HEK293 (cell line): Measurements from ENCODE around the gene FNTB.
"Not testable (repeated sequence)": the region's sequence is repeated elsewhere in the genome, so short reads cannot be mapped to it uniquely, and the experiment has no call there.

Source experiments
- CTCF ChIA-PET: fragments of 350-600 bp; formaldehyde crosslinking; extraction: SDS; loops from one replicate; lab custom pipeline; 2021; ENCODE audit warnings: antibody characterized with exemption; lab: Yijun Ruan, JAX
- POLR2A ChIA-PET: fragments of 300-600 bp; formaldehyde crosslinking; extraction: SDS; loops from one replicate; lab custom pipeline; 2020; ENCODE audit warnings: antibody characterized with exemption, inconsistent platforms; lab: Yijun Ruan, JAX
- H3K27ac ChIP-seq: fragments of 200-500 bp; sonication (Bioruptor generic); 2 replicates; pipeline ENCODE4 v1.5.1; 2014; ENCODE audit warnings: low read depth, low read length, control low read depth, inconsistent platforms; ENCODE audit errors: extremely low read depth
- H3K36me3 ChIP-seq, 2 experiments: fragments of 200-500 bp in 1 of 2; sonication (Bioruptor generic) in 1 of 2; 1 replicate in 1 of 2; 2 replicates in 1 of 2; pipeline ENCODE4 v1.5.1; 2014 to 2017; ENCODE audit warnings: inconsistent platforms in 2 of 2, low read length in 2 of 2; ENCODE audit not compliant: control insufficient read depth in 2 of 2, insufficient read depth in 1 of 2
- H3K4me1 ChIP-seq: fragments of 200-500 bp; sonication (Bioruptor generic); 2 replicates; pipeline ENCODE4 v1.5.1; 2014; ENCODE audit warnings: mild to moderate bottlenecking, low read length, inconsistent platforms; ENCODE audit not compliant: control insufficient read depth, insufficient read depth
- H3K4me3 ChIP-seq: 2 replicates; pipeline ENCODE4 v1.5.1; 2011; ENCODE audit warnings: low read depth, mild to moderate bottlenecking, control low read depth, low read length, moderate library complexity
- H3K9me3 ChIP-seq: fragments of 200-500 bp; sonication (Bioruptor generic); 2 replicates; pipeline ENCODE4 v1.5.1; 2014; ENCODE audit warnings: low read depth, low read length, inconsistent platforms; ENCODE audit not compliant: control insufficient read depth, insufficient read depth
- OSR2 ChIP-seq: fragments of 450-650 bp; formaldehyde crosslinking; IDR thresholded peaks from 2 replicates; pipeline ENCODE4 v1.5.1; 2016; ENCODE audit warnings: missing biosample characterization, missing genetic modification characterization
- SETDB1 ChIP-seq: IDR thresholded peaks from one replicate; pipeline ENCODE4 v1.6.1; 2017; ENCODE audit warnings: mild to moderate bottlenecking, low read length, moderate library complexity, mixed read lengths; ENCODE audit not compliant: insufficient read length
- ZBTB7A ChIP-seq: fragments of 450-650 bp; formaldehyde crosslinking; IDR thresholded peaks from 2 replicates; pipeline ENCODE4 v1.5.1; 2016; ENCODE audit warnings: low read depth, missing biosample characterization, missing genetic modification characterization
- ZNF175 ChIP-seq: fragments of 450-650 bp; formaldehyde crosslinking; IDR thresholded peaks from 2 replicates; pipeline ENCODE4 v1.5.1; 2016; ENCODE audit warnings: missing biosample characterization, missing genetic modification characterization
- ZNF266 ChIP-seq: fragments of 450-650 bp; formaldehyde crosslinking; IDR thresholded peaks from 2 replicates; pipeline ENCODE4 v1.5.1; 2016; ENCODE audit warnings: missing biosample characterization, missing genetic modification characterization, low read depth
- ZNF311 ChIP-seq: fragments of 450-650 bp; formaldehyde crosslinking; IDR thresholded peaks from 2 replicates; pipeline ENCODE4 v1.5.1; 2017; ENCODE audit warnings: missing biosample characterization, missing genetic modification characterization, borderline replicate concordance
- ZNF48 ChIP-seq: fragments of 450-650 bp; formaldehyde crosslinking; IDR thresholded peaks from 2 replicates; pipeline ENCODE4 v1.5.1; 2016; ENCODE audit warnings: missing biosample characterization, missing genetic modification characterization
- ZNF501 ChIP-seq: fragments of 450-650 bp; formaldehyde crosslinking; IDR thresholded peaks from 2 replicates; pipeline ENCODE4 v1.5.1; 2016; ENCODE audit warnings: missing biosample characterization, missing genetic modification characterization
- ZNF585B ChIP-seq: fragments of 450-650 bp; formaldehyde crosslinking; IDR thresholded peaks from 2 replicates; pipeline ENCODE4 v1.5.1; 2016; ENCODE audit warnings: missing biosample characterization, missing genetic modification characterization
- ZNF626 ChIP-seq: fragments of 450-650 bp; sonication (Bioruptor Pico); formaldehyde crosslinking; IDR thresholded peaks from 2 replicates; pipeline ENCODE4 v1.5.1; 2018; ENCODE audit warnings: missing biosample characterization, missing genetic modification characterization, inconsistent platforms
- ZNF791 ChIP-seq: fragments of 450-650 bp; formaldehyde crosslinking; IDR thresholded peaks from 2 replicates; pipeline ENCODE4 v1.5.1; 2016; ENCODE audit warnings: missing biosample characterization, missing genetic modification characterization
- ZXDB ChIP-seq: fragments of 450-650 bp; formaldehyde crosslinking; IDR thresholded peaks from 2 replicates; pipeline ENCODE4 v1.5.1; 2016; ENCODE audit warnings: missing biosample characterization, missing genetic modification characterization
- TF ChIP-seq, protein P1 (sequence below): fragments of 450-650 bp; formaldehyde crosslinking; IDR thresholded peaks from 2 replicates; pipeline ENCODE4 v1.5.1; 2017; ENCODE audit warnings: missing biosample characterization, missing genetic modification characterization
- TF ChIP-seq, protein P2 (sequence below): fragments of 450-650 bp; formaldehyde crosslinking; IDR thresholded peaks from 2 replicates; pipeline ENCODE4 v1.5.1; 2016; ENCODE audit warnings: missing biosample characterization, missing genetic modification characterization

The FNTB gene

GRCh38 chr14:65084554-65085505, 98.1 kb downstream of the FNTB start:
- CTCF ChIA-PET, result no interaction called here
- Histone ChIP-seq H3K4me1 (no peaks in the 10 kb centered on the region), H3K9me3 (no peaks in the 10 kb centered on the region)
- POLR2A ChIA-PET, result no interaction called here
- TF ChIP-seq ZNF311 (tag by site-specific recombination), result no peak
- TF ChIP-seq OSR2 (tag by site-specific recombination), result no peak
- TF ChIP-seq ZNF48 (tag by site-specific recombination), result no peak
- no peak for TF ChIP-seq ZBTB7A (tag by site-specific recombination)
- TF ChIP-seq, protein P1, sequence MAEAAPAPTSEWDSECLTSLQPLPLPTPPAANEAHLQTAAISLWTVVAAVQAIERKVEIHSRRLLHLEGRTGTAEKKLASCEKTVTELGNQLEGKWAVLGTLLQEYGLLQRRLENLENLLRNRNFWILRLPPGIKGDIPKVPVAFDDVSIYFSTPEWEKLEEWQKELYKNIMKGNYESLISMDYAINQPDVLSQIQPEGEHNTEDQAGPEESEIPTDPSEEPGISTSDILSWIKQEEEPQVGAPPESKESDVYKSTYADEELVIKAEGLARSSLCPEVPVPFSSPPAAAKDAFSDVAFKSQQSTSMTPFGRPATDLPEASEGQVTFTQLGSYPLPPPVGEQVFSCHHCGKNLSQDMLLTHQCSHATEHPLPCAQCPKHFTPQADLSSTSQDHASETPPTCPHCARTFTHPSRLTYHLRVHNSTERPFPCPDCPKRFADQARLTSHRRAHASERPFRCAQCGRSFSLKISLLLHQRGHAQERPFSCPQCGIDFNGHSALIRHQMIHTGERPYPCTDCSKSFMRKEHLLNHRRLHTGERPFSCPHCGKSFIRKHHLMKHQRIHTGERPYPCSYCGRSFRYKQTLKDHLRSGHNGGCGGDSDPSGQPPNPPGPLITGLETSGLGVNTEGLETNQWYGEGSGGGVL, result no peak
- TF ChIP-seq ZNF626 (tag by site-specific recombination), result no peak
- TF ChIP-seq ZNF791 (tag by site-specific recombination), result no peak
- TF ChIP-seq, all 188 proteins: peak for 0
- no peak overlapping the region for H3K4me3 ChIP-seq
- H3K36me3 ChIP-seq, result peaks cover 16 to 87% of the 10 kb centered on the region in 2 experiments
- no peak overlapping the region for H3K27ac ChIP-seq

DNA sequence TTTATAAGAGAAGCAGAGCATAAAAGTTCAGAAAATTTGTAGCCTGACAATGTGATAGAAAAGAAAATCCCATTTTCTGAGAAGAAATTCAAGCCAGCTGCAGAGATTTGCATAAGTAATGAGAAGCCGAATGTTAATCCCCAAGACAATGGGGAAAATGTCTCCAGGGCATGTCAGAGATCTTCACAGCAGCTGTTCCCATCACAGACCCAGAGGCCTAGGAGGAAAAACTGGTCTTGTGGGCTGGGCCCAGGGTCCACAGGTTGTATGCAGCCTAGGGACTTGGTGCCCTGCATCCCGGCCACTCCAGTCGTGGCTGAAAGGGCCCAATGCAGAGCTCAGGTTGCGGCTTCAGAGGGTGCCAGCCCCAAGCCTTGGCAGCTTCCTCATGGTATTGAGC, 100.0 kb downstream of the FNTB start:
- H3K9me3 ChIP-seq, CTCF ChIA-PET, H3K4me1 ChIP-seq, H3K27ac ChIP-seq, H3K4me3 ChIP-seq, POLR2A ChIA-PET: not testable (repeated sequence)
- H3K36me3 ChIP-seq, result peaks cover 19 to 89% of the 10 kb centered on the region in 2 experiments
- TF ChIP-seq ZNF585B (tag by site-specific recombination), result peak; percentile 20; the same call in 1 of the 2 replicates

GRCh38 chr14:65087835-65088234, 101.1 kb downstream of the FNTB start:
- H3K27ac ChIP-seq, POLR2A ChIA-PET, H3K4me1 ChIP-seq: not testable (repeated sequence)
- peaks cover 18 to 89% of the 10 kb centered on the region in 2 experiments for H3K36me3 ChIP-seq
- TF ChIP-seq SETDB1, result peak; percentile 49
- TF ChIP-seq, all 188 proteins: peak for 1; not testable (repeated sequence) for 187
- H3K9me3 ChIP-seq, H3K4me3 ChIP-seq, CTCF ChIA-PET: not testable (repeated sequence)

- H3K4me1 ChIP-seq, result peaks cover 15% of the 10 kb centered on the region
- H3K4me3 ChIP-seq, result no peak overlapping the region
- TF ChIP-seq ZNF501 (tag by site-specific recombination), result no peak
- no peak for TF ChIP-seq ZNF266
- TF ChIP-seq, protein P2, sequence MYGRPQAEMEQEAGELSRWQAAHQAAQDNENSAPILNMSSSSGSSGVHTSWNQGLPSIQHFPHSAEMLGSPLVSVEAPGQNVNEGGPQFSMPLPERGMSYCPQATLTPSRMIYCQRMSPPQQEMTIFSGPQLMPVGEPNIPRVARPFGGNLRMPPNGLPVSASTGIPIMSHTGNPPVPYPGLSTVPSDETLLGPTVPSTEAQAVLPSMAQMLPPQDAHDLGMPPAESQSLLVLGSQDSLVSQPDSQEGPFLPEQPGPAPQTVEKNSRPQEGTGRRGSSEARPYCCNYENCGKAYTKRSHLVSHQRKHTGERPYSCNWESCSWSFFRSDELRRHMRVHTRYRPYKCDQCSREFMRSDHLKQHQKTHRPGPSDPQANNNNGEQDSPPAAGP (tag by site-specific recombination), result no peak
- no peak for TF ChIP-seq ZXDB (tag by site-specific recombination)
- TF ChIP-seq ZNF175 (tag by site-specific recombination), result no peak
- H3K27ac ChIP-seq, result no peak overlapping the region
- ChIA-PET POLR2A (no interaction called here), CTCF (no interaction called here)
- H3K9me3 ChIP-seq, result no peaks in the 10 kb centered on the region
- peaks cover 7 to 90% of the 10 kb centered on the region in 2 experiments for H3K36me3 ChIP-seq
These were observed 105.7 kb downstream of the FNTB start for GRCh38 chr14:65092349-65092748.
